ENCODE results near the gene HSF2BP.
"Not testable (repeated sequence)": the region's sequence is repeated elsewhere in the genome, so short reads cannot be mapped to it uniquely, and the experiment has no call there.

HSF2BP gene

DNA sequence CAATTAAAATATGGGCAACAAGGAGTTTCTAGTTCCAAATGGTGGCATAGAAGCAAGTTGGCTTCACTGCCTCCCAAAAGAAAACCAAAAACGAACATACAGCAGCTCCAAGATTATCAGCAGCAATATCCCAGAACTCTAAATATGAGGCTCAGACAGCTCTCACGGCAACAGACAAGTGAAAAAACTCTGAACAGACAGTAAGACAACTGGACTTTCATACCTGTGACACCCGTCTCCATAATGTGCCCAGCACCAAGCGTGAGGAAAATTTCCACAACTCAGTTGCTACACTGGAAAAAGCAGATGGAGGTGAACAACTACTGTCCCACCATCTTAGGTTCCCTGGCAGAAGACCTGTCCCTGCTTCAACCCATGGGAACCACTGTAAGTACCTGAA is 39.9 kb downstream of the HSF2BP start:
- DNase-seq (ENCODE audit: low spot score), result no peak

DNA sequence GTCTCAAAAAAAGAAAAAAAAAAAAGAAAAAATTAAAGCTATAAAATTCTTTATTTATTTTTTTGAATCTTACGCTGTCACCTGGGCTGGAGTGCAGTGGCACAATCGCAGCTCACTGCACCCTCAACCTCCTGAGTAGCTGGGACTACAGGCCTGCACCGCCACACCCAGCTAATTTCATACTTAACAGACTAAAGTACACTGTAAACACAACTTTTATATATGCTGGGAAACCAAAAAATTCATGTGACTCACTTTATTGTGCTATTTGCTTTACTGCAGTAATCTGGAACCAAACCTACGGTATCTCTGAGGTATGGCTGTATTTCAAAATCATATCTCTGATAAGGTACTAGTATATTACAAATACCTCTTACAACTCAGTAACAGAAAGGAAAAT is 40.3 kb downstream of the HSF2BP start:
- DNase-seq (ENCODE audit: low spot score), result no peak

DNA sequence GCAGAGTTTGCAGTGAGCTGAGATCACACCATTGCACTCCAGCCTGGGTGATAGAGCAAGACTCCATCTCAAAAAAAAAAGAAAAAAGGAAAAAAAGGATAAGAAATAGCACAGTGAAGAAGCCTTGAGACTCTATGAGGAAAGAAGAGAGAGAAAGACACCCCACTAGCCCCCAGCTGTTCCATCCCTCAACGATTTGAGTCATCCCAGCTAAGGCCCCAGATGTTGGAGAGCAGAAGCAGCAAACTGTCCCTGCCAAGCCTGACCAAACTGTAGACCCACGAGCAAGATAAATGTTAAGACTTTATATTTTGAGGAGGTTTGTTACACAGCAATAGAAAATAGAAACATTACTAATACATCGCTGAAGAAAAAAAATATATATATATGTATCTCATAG is 42.4 kb downstream of the HSF2BP start:
- not testable (repeated sequence) for DNase-seq (ENCODE audit: low spot score)

DNA sequence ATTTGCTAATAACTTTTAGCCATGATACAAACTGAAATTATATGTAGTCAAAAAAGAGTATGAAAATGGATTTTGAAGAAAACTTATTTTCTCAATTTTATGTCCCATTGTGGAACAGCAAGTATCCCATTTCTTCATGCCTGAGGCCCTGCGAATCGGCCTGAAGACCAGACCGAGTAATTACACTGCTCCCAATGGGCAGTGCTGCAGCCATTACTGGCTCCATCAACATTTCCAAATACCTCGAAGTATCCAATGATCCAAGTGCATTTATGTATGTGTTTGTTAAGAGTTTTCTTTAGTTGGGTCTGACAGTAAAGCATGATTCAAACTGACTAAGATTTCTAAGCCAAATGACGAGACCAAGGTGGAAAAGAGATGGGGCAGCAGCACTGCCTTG is 44.4 kb downstream of the HSF2BP start:
- no peak for DNase-seq (ENCODE audit: low spot score)

DNA sequence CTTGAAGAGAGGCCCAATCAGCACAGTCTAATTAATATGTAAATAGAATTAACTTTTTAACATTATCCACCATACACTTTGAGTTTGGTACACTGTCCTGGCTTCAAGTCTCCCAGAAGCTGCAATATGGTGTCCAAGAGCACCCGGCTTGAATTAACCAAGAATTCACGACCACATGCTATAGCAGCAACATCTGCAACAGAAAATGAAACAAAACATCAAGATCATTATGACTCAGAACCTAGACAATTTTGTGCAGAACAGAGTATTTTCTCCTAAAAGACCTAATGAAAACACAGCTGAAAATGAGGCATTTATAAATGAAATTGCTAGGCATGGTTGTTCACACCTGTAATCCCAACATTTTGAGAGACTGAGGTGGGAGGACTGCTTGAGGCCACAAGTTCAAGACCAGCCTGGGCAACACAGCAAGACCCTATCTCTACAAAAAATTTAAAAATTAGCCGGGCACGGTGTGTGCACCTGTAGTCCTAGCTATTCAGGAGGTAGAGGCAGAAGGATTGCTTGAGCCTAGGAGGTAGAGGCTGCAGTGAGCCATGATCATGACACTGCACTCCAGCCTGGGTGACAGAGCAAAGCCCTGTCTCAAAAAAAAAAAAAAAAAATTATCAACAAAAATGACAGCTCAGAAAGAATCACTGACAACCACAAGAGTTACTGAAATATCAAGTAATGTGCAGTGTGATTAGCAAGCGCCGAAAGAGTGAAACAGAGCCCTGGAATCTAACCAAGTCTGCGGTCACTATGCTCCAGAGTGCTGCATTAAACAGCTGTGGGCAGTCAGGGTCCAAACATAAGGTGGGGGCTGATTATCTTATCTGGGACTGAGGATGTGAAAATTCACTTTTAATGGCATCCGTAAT is 45.3 kb downstream of the HSF2BP start:
- DNase-seq (ENCODE audit: low spot score), result no peak

DNA sequence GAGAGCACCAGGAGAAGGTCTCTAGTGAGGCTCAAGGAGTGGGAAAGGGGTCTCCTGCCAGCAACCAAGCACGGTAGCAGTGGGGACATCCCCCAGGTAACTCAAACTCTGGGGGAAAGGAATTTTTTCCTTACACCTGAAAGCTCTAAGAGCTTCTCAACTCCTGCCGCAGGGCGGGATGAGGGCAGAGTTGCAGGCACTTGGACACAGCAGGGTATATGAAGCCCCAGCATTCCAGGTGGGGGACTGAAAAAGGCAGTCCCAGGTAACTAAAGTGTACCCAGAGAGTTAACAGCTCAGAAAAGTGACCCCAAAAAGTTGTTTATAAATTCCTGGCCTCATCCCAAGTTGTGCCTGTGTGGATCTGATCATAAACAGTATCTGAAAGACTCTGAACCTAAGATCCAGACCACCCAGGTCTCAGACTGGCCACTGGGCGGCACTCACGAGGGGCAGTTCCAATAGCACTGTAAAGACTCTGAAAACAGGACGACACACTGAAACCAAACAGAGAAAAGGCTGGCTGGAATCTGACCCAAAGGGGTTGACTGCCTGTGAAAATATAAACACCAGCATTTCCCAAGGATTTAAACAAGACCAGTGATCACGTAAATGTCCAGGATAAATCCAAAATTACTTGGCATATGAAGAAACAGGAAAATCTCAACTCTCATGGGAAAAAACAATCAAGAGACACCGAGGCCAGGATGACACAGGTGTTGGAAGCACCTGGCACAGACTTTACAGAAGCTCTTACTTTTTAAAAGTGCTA is 47.5 kb downstream of the HSF2BP start:
- peak; percentile 52 for DNase-seq (ENCODE audit: low spot score)

DNA sequence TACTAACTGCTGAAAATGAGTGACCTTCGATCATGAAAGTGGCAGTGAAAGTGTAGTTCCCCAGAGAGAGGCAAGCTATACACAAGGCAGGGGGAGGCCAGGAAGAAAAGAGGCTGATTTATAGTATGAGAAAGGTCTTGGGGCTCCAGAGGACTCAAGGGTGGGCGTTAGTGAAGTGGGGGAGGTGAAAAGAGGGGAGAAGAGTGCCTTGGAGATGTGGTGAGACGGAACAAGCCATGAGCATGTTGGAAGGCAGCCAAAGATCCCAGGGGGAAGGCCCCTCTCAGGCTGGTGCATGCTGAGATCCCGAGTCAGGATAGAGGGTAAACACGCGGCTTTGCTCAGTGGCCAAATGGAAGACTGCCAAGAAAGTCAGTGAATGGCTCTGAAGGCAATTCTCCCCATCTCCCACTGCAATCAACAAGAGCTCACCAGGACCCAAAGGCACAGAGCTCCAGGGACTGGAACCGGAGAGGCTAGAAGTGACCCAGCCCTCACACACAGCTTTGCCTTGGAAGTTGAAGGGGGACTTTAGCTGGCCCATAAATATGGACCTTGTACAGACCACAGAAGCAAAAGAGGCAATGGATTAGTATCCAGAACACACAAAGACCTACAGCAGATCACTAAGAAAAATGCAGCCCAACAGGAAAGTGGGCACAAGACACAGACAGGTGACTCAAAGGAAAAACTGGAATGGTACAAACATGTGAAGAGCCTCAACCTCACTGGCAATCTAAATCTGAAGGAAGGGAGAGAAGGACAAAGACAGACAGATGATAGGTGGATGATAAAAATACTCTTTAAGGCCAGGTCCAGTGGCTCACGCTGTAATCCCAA is 49.6 kb downstream of the HSF2BP start:
- DNase-seq (ENCODE audit: low spot score), result no peak

DNA sequence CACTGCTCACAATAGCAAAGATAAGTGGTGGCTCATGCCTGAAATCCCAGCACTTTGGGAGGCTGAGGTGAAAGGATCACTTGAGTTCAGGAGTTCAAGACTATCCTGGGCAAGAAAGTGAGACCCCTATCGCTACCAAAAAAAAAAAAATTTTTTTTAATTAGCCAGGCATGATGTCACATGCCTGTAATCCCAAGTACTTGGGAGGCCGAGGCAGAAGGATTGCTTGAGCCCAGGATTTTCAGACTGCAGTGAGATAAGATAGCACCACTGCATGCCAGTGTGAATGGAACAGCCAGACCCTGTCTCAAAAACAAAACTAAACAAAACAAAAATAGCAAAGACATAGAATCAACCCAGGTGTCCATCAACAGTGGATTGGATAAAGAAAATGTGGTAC is 50.6 kb downstream of the HSF2BP start:
- DNase-seq (ENCODE audit: low spot score), result no peak

DNA sequence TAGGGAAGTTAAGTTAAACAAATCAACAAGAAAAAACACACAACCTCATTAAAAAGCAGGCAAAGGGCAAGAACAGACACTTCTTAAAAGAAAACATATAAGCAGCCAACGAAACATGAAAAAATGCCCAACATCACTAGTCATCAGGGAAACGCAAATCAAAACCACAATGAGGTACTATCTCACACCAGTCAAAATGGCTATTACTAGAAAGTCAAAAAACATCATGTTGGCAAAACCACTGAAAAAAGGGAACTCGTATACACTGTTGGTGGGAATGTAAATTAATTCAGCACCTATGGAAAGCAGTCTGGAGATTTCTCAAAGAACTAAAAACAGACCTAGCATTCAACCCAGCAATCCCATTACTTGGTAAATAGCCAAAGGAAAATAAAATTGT is 51.1 kb downstream of the HSF2BP start:
- no peak for DNase-seq (ENCODE audit: low spot score)

DNA sequence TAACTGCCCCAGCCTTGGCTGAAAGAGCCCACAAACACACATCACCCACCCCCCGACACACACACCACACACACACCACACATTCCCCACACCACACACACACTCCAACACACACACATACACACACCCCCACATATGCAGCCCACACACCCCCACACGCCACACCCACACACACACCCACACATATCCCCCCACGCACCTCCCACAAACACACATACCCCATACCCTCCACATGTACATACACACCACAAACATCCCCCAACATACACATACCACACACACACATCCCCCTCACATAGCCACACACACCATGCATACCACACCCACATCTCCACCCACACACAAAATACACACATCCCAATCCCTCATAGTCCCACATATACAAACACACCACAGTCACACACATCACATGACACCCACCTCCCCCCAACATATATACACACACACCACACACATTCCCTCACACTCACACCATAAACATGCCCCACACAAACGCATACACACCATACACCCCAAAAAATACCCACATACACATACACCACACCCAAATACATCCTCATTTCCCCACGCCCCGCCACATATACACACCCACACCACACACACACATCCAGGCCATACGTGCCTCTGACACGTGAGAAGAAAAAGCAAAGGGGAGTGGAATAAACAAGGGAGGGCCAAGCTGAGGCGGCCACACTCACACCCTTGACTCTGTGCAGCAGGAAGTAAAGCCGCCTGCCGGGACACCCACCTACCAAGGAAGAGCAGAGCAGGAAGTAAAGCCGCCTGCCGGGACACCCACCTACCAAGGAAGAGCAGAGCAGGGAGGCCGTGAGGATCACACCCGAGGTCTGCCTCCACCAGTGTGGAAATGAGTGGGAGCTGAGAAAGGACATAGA is 53.7 kb downstream of the HSF2BP start:
- no peak for DNase-seq (ENCODE audit: low spot score)

DNA sequence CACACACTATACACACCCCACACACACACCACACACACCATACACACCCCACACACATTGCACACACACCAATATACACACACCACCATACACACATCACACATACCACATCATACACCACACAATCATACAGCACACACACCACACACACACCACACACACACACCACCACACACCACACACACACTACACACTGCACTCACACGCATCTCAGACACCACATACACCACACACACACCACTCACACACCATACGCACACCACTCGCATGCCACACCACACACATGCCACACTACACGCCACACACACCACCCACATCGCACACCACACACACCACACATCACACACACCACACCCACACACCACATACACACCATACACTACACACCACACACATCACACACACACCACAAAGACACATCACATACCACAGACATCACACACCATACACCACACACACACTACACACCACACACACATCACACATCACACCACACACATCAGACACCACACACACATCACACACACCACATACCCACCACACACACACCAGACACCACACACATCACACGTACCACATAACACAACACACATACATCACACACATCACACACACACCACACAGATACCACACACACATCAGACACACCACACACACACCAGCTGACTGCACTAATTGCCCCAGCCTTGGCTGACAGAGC is 54.6 kb downstream of the HSF2BP start:
- DNase-seq (ENCODE audit: low spot score), result no peak

DNA sequence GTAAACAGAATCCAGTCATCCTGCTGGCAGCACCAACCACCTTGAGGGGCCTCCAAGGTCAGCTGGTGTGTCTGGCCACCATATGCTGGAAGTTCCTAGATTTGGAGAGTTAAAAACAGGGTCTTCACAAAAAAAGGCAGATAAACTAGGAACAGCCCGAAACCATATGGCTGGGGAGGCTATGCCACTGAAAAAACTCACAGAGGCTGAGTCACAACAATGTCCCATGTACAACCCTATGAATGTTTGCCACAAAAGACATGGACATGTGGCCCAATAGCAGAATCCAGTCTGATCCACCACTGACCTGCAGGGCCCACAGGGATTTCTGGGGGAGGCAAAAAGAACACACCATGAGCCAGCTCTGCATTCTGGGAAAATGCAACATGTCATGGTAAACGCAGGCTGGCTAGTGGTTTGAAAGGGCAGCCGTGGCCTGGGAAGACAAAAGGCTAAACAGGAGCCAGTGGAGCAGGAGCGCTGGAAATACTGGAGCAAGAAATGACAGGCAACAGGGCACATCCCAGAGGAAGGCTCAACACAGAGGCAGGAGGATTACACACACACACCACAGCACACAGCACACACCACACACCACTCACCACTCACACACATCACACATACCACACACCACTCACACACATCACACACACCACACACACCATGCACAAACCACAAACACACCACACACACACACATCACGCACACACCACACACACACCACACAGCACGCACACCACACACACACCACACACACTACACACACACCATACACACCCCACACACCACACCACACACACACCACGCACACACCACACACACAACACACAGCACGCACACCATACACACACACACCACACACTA is 55.4 kb downstream of the HSF2BP start:
- DNase-seq (ENCODE audit: low spot score), result no peak

DNA sequence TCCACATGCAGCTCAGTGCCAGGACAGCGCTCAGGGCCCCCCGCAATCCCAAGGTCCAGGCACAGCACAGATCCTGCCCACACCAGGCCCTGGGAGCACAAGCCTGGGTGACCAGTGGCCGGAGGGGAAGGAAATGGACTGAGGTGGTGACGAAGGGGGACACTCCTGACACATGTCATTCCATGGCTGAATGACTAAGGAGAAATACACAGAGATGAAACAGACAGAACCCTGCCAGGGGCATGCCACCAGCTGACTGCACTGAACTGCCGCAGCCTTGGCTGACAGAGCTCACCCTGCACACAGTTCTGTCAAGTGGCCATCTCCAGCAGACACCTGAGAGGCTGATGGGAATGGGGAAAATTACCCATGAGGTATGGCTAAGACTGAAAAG is 56.1 kb downstream of the HSF2BP start:
- DNase-seq (ENCODE audit: low spot score), result no peak

DNA sequence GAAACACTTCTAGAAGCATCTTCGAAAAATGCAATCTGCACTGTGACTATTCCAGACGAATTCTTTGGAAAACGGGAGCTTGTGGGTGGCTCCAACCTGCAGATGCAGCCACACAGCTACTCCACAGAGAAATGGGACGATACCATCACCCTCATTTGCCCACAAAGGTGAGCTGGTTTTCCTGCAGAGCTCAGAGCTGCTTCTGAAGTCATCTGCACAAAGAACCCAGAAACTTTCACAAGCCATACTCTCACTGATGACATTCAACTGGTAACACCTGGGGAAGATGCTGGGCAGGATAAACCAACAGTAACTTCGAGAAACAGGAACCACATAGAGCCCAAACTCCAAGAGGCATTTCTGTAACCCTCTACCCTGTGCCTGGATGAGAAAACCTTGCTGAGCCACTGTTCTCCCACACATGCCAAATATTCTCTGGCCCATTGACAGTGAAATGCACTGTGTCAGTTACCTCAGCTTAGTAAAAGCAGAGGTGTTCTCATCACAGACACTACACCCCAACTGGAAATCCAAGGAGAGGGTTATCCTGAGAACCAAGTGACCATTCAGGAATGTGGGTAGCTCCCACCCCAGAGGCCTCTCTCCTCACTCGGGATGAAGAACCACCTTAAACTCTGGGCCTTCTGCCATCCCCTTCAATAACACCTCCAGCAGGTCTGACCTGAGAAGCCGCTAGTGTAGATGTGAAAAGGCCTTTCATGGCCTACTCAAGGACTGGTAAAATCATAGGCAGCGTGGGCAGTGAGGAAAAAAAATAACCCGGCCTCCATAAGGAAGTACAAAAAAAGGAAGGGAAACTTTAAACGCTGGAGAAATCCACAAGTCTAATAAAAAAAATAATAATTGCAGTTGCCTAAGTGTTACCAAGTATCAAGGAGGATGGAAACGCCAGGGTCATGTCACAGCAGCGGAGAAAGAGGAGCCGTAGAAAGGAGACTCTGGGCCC is 56.7 kb downstream of the HSF2BP start:
- no peak for DNase-seq (ENCODE audit: low spot score)

DNA sequence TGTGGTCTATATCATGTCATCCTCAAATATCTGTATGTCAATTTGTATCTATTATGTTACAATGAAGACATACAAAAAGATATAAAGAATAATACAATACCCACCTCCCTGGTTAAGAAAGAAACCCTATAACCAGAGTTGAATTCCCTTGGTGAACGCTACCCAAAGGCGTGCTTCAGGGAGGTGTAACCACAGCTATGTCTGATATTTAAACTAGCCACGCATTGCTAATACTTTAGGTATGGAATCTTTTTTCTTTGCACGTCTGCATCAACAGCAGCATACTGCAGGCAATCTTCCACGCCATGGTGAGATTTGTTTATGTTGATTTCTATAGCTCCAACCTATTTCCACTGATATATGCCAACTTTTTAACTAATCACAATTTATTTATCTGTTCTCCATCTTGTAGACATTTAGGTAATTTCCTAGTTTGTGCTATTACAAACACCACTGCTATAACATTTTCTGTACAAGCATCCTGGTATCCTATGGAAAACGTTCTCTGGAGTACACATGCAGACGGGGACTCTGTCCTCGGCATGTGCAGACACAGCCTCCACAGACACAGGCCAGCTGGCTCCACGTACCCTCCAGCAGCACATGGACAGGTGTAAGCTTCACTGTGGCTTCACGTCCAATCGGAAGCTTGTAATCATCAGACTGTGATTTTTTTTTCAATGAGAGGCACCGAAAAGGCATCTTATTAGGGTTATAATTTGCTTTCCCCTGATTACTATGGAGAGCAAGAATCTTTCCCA is 58.5 kb downstream of the HSF2BP start:
- no peak for DNase-seq (ENCODE audit: low spot score)

DNA sequence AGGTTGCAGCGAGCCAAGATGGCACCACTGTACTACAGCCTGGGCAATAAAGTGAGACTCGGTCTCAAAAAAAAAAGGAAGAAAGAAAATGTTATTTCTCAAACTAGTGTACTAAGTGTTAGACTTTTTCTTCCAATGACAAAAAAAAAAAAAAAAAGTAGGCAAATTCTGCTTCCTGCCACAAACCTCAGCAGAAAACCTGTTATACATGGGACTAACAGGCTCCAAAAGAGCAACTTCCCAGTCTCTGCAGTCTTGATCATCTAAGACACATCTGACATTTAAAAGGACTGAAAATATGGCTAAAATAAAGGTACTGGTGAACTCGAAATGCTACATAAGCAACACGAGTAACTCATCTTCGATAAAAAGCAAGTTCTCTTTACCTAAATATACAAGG is 59.6 kb downstream of the HSF2BP start:
- no peak for DNase-seq (ENCODE audit: low spot score)

DNA sequence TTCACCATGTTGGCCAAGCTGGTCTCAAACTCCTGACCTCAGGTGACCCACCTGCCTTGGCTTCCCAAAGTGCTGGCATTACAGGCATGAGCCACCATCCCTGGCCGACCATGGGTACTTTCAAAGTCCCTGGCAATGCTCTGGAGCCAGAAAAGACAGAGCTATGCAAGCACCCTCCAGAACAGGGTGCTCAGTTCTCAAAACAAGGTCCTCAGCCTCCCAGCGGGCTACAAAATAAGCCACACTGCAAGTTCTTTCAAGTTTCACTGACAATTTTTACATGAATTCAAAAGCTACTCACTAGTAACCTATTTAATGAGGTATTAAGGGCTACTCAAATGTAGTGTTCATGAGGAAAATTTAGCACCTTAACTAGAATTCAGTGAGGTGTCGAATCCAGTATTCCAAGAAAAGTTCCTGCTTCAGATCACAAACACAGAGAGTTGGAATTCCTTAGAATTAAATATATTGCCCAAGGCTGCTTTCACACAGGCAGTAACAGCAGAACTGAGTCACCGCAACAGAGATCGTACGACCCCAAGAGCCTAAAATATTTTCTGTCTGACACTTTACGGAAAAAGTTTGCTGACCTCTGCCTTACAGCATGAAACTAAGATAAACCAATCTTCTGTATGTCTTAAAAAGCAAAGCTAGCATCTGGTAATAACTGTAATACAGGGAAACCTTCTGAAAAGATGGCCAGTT is 60.7 kb downstream of the HSF2BP start:
- DNase-seq (ENCODE audit: low spot score), result no peak

Data from cerebellar cortex (tissue), 1 donor.